ENCODE data around the gene RSU1.

Gene RSU1

DNA sequence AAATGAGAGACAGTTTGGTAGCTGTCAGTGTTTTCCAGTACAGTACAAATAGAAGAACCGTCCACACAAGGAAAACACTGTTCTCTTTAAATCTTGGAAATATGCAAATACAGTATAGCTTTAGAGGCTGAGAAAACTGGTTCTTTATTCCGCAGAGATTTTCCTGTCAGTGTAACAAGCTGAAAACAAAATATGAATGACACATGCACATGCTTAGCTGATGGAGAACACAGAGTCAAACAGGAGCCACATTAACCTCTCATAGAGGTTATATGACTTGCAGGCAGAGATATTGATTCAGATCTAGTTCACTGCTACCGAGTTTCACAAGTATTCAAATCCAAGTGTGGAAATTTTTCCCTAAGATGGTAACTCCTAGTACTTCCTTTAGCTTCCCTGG is 160.3 kb downstream of the RSU1 start:
- DNase-seq = no peak

GRCh38 chr10:16653224-16653623 is 164.0 kb downstream of the RSU1 start:
- DNase-seq = no peak

DNA sequence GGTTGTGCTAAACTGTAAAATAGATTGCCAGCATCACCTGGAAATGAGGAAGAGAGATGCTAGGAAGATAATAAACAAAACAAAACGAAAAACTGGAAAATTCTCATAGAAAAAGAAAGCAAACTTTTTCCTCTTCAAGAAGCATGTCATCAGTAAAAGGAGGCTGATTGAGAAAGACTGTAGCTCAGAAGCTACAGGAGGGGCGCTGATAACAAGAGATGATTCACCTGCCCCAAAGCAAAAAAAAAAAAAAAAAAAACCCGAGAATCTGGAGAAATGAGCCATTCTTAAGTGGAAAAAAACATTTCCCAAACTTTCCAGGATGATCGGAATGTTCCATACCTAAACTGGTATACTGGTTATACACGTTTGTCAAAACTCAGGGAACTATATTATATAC is 165.1 kb downstream of the RSU1 start:
- no peak for DNase-seq

DNA sequence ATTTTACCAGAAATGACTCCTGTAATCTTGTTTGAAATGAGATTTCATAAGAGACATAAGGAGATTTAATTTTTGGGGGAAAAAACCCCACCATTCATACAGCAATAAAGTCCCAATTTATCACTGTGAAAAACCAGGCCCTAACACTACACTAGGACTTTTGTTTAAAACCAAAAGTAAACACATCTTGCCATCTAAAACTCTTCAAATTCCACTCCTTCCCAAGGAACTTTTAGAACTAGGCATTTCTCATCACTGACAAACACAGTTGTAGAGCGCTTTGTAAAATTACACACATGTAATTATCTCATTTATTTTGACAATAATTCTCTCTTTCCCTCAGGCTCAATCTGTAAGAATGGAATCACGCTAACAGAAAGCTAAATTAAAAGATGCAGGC is 167.5 kb downstream of the RSU1 start:
- DNase-seq = no peak

GRCh38 chr10:16648366-16648765 is 168.9 kb downstream of the RSU1 start:
- DNase-seq = no peak

DNA sequence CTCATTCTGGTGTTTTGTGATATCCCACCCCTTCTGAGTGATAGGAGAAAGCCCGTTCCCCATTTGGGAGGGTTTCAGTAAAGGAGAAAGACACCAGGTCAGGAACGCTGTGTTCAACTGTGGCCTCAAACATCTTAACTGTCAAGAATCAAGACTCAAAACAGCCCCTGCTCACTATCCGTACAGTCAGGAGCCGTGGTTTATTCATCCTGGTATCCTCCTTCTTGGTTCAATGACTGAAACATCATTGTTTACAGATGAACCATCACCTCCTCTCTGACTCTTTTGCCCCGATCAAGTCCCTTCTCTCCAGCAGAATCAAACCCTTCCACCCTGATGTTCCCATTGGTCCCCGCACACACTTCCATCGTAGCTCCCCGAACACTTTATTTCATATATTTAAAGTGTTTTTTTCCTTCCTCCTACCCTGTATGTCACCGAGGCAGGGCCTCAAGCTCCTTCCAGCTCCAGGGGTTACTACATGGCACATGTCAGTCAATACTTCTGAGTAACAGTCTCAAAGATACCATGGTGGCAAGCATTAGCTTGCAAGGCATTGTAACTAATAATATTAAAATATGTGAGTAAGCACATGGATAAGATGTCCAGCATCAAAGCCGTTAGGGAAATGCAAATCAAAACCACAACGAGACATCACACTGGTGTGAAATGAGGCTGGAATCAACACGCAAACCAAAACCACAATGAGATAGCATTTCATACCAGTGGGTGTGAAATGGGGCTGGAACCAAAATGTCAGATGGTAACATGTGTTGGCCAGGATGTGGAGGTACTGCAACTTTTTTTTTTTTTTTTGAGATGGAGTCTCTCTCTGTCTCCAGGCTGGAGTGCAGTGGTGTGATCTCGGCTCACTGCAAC is 170.8 kb downstream of the RSU1 start:
- DNase-seq = no peak

- DNase-seq = no peak
Measured at GRCh38 chr10:16644146-16644545, 173.1 kb downstream of the RSU1 start.

GRCh38 chr10:16643502-16643901 is 173.7 kb downstream of the RSU1 start:
- DNase-seq = no peak

- no peak for DNase-seq
Measured at GRCh38 chr10:16640153-16640552, 177.1 kb downstream of the RSU1 start.

DNA sequence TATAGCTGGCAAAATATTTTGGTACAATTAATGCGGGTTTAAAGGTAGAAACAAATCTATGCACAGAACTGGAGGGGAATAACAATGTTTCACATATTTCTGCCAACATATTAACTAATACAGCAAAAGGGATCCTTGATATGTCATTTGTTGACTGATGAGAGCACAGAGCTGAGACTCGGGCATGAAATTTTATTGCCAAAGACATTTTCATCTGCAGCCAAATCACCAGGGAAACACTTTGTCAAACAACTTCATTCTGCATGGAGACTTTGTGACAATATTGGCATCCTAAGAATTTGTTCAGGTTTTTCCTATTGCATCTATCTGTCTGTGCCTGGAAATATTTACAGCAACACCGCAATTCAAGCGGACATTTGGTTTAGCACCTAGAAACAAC is 177.8 kb downstream of the RSU1 start:
- DNase-seq = no peak

DNA sequence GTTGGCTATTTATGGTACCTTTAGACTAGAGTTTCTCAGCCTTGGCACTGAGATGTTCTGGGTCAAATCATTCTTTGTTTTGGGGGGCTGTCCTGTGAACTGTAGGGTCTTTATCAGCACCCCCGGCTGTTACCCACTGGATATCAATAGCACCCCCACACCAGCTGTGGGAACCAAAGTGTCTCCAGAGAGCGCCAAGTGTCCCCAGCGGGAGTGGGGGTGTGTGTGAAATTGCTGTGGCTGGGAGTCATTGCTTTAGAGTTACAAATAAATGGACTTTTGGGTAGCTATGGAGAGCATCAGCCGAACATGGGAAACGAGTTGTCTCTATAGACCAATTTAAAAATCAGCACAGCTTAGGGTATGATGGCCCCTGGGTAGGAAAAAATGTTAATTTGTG is 184.2 kb downstream of the RSU1 start:
- no peak for DNase-seq

- DNase-seq = no peak
Measured at GRCh38 chr10:16626697-16627096, 190.5 kb downstream of the RSU1 start.

- DNase-seq = no peak
Measured at GRCh38 chr10:16612981-16613355, 204.3 kb downstream of the RSU1 start.

GRCh38 chr10:16612115-16612980 is 204.9 kb downstream of the RSU1 start:
- no peak for DNase-seq

- no peak for DNase-seq
Measured at GRCh38 chr10:16611037-16611436, 206.2 kb downstream of the RSU1 start.

- no peak for DNase-seq
Measured at GRCh38 chr10:16609211-16609610, 208.0 kb downstream of the RSU1 start.

DNA sequence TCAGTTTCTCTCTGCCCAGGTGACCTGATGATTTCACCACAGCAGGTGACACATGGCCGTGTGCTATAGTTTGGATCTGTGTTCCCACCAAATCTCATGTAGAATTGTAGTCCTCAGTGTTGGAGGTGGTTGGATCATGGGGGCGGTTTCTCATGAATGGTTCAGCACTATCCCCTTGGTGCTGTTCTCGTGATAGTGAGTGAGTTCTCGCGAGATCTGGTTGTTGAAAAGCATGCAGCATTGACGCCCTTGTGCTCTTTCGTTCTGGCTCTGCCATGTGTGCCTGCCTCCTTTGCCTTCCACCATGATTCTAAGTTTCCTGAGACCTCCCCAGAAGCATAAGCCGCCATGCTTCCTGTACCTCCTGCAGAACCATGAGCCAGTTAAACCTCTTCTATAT is 210.3 kb downstream of the RSU1 start:
- no peak for DNase-seq

DNA sequence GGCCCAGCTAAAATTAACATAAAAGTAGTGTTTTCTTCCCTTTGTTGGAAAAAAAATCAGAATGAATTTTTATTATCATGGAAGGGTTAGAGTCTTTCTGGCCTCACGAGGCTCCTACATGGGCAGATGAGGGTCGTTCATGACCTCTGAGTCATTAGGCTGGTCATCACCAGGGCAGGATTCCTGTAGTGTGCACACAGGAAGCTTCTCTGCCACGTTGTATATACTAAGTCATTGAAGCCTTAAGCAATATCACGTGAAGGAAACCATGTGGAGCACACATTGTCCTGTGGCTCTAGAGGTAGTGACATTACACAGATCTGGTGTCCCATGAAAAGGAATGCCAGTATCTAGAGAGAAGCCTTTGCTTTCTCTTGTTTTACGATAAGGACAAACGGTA is 210.8 kb downstream of the RSU1 start:
- DNase-seq = no peak

DNA sequence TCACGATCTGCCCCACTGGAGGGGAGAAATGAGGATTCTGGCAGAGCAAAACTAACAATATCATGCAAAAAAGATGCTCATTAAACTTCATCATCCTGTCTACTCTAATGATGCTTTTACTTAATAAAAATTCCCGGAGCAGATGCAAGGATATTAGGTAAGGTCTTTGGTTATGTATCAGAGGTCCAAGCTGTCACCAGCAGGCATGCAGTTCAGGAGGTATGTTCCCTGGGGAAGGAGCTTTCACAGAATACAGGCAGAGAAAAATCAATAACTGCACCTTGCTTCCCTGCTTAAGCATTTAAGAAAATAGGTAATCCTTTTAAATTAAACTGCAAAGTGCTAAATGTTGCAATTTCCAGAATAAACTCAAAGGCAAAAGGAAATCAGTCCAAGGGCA is 213.9 kb downstream of the RSU1 start:
- no peak for DNase-seq

GRCh38 chr10:16602104-16602775 is 215.0 kb downstream of the RSU1 start:
- DNase-seq = no peak

GRCh38 chr10:16599662-16600061 is 217.6 kb downstream of the RSU1 start:
- no peak for DNase-seq

DNA sequence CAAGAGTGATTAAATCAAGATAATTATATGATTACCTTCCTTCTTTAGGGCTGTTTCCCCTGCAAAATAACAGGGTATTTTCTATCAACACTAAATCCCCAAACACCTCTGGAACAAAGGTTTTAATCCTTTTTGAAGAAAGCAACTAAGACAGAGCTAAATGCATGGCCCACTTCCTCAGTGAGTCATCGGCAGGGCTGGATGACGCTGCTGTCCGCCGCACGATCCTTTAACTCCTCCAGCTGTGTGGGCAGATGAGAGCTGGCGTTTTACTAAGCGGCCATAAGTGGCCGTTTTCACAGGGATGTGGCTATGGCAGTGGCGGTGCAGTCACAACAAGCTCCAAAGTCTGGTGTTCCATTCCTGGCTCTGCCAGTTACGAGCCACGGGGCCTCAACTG is 219.6 kb downstream of the RSU1 start:
- no peak for DNase-seq

GRCh38 chr10:16592378-16592777 is 224.8 kb downstream of the RSU1 start:
- no peak for DNase-seq

All from NCI-H1694 (cell line).